Transverse colon (tissue), 4 donors: ENCODE results near the gene OR8B8.

Experiments
- POLR2A ChIP-seq: fragments of 450-650 bp; IDR thresholded peaks from one replicate; pipeline ENCODE4 v1.6.1; 2016; ENCODE audit warnings: antibody characterized with exemption, mild to moderate bottlenecking, moderate library complexity
- POLR2AphosphoS5 ChIP-seq, 3 donors: sonication (generic); formaldehyde crosslinking; IDR thresholded peaks; one replicate each; pipeline ENCODE4 v1.6.1; 2016; ENCODE audit warnings: antibody characterized with exemption in 3 of 3
- TF ChIP-seq, protein P1 (sequence below), 5 experiments: fragments of 200-600 bp in 3 of 5; fragments of 450-650 bp in 2 of 5; sonication (generic) in 3 of 5; IDR thresholded peaks; 1 replicate in 2 of 5; 2 replicates in 3 of 5; pipeline ENCODE4 v1.5.1; 2016 to 2017; ENCODE audit warnings: antibody characterized with exemption in 5 of 5, inconsistent platforms in 3 of 5, mild to moderate bottlenecking in 2 of 5, moderate library complexity in 1 of 5

DNA sequence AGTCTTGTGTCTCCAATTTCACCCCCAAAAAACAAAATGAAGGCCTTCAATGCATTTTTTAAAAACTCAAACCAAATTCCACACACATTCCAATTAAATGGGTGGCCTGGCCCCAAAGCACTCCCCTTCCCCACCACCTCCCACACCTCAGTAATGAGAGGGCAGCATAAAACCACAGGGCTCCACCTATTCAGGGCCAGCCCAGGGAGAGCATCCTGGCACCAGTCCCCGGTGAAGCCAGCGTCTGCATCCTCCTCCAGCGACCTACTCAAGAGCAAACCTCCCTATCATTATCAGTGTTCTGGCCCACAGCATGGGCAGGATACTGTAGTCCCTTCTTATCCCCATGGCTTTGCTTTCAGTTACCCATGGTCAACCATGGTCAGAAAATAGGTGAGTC is 17.8 kb upstream of the OR8B8 start:
- TF ChIP-seq, protein P1, sequence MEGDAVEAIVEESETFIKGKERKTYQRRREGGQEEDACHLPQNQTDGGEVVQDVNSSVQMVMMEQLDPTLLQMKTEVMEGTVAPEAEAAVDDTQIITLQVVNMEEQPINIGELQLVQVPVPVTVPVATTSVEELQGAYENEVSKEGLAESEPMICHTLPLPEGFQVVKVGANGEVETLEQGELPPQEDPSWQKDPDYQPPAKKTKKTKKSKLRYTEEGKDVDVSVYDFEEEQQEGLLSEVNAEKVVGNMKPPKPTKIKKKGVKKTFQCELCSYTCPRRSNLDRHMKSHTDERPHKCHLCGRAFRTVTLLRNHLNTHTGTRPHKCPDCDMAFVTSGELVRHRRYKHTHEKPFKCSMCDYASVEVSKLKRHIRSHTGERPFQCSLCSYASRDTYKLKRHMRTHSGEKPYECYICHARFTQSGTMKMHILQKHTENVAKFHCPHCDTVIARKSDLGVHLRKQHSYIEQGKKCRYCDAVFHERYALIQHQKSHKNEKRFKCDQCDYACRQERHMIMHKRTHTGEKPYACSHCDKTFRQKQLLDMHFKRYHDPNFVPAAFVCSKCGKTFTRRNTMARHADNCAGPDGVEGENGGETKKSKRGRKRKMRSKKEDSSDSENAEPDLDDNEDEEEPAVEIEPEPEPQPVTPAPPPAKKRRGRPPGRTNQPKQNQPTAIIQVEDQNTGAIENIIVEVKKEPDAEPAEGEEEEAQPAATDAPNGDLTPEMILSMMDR (IDR thresholded peaks at IDR 0.05): no peak
- TF ChIP-seq POLR2AphosphoS5 (IDR thresholded peaks at IDR 0.05) (no peak), POLR2A (no peak)
